Activated CD4-positive, alpha-beta T cell treated with anti-CD3 and anti-CD28 coated beads, Interleukin-2, amount 50 U/mL, for 1 hour (primary cell): ENCODE results near the gene TNS1.

ENCODE experiments used
- DNase-seq: peaks from one replicate; pipeline ENCODE4 v3.0.0-alpha.2; 2020

The TNS1 gene

GRCh38 chr2:217928324-217929181 lies 74.2 kb downstream of the TNS1 start:
- no peak for DNase-seq

GRCh38 chr2:217927601-217928323 lies 75.0 kb downstream of the TNS1 start:
- DNase-seq, result no peak

- DNase-seq, result no peak
These were observed 76.0 kb downstream of the TNS1 start for GRCh38 chr2:217926801-217927200.

GRCh38 chr2:217924346-217924901 lies 78.4 kb downstream of the TNS1 start:
- DNase-seq, result no peak

GRCh38 chr2:217923007-217923686 lies 79.6 kb downstream of the TNS1 start:
- no peak for DNase-seq

GRCh38 chr2:217922101-217923006 lies 80.4 kb downstream of the TNS1 start:
- DNase-seq, result no peak

GRCh38 chr2:217920879-217921603 lies 81.8 kb downstream of the TNS1 start:
- no peak for DNase-seq

GRCh38 chr2:217919781-217920351 lies 82.9 kb downstream of the TNS1 start:
- DNase-seq, result no peak

GRCh38 chr2:217919204-217919603 lies 83.6 kb downstream of the TNS1 start:
- DNase-seq, result no peak

GRCh38 chr2:217918308-217919024 lies 84.3 kb downstream of the TNS1 start:
- no peak for DNase-seq

GRCh38 chr2:217916504-217917254 lies 86.1 kb downstream of the TNS1 start:
- DNase-seq, result no peak

- DNase-seq, result no peak
These were observed 87.1 kb downstream of the TNS1 start for GRCh38 chr2:217915706-217916105.

- no peak for DNase-seq
These were observed 87.9 kb downstream of the TNS1 start for GRCh38 chr2:217914878-217915277.

- DNase-seq, result no peak
These were observed 88.7 kb downstream of the TNS1 start for GRCh38 chr2:217914078-217914477.

GRCh38 chr2:217913436-217913835 lies 89.4 kb downstream of the TNS1 start:
- DNase-seq, result no peak

GRCh38 chr2:217912098-217913024 lies 90.4 kb downstream of the TNS1 start:
- DNase-seq, result no peak

GRCh38 chr2:217911283-217912097 lies 91.3 kb downstream of the TNS1 start:
- DNase-seq, result no peak

- no peak for DNase-seq
These were observed 92.0 kb downstream of the TNS1 start for GRCh38 chr2:217910875-217911212.
